Stimulated activated CD4-positive, alpha-beta T cell treated with anti-CD3 and anti-CD28 coated beads, TNF-alpha, amount 100 ng/mL, for 48 hours (primary cell): Measurements from ENCODE around the gene ACY1.
"Not testable (repeated sequence)": the region's sequence is repeated elsewhere in the genome, so short reads cannot be mapped to it uniquely, and the experiment has no call there.

Experiments used
- DNase-seq, 3 donors: peaks; one replicate each; pipeline ENCODE4 v3.0.0-alpha.2; 2020; ENCODE audit warnings: low read depth in 3 of 3

The ACY1 gene

GRCh38 chr3:52025453-52025852 lies 42.1 kb downstream of the ACY1 start:
- no peak for DNase-seq

- no peak for DNase-seq
Measured at GRCh38 chr3:52026041-52026440, 42.7 kb downstream of the ACY1 start.

- DNase-seq: no peak
Measured at GRCh38 chr3:52028572-52028971, 45.2 kb downstream of the ACY1 start.

GRCh38 chr3:52029053-52029452 lies 45.7 kb downstream of the ACY1 start:
- no peak for DNase-seq

- DNase-seq: no peak
Measured at GRCh38 chr3:52029535-52029934, 46.2 kb downstream of the ACY1 start.

- no peak for DNase-seq
Measured at GRCh38 chr3:52030714-52031310, 47.5 kb downstream of the ACY1 start.

GRCh38 chr3:52031896-52032295 lies 48.6 kb downstream of the ACY1 start:
- no peak for DNase-seq

- no peak for DNase-seq
Measured at GRCh38 chr3:52032702-52033408, 49.5 kb downstream of the ACY1 start.

GRCh38 chr3:52033748-52034147 lies 50.4 kb downstream of the ACY1 start:
- not testable (repeated sequence) for DNase-seq

- no peak for DNase-seq
Measured at GRCh38 chr3:52034212-52034611, 50.9 kb downstream of the ACY1 start.

GRCh38 chr3:52034651-52035050 lies 51.3 kb downstream of the ACY1 start:
- no peak for DNase-seq

- DNase-seq: no peak
Measured at GRCh38 chr3:52036222-52036694, 52.9 kb downstream of the ACY1 start.

GRCh38 chr3:52036829-52037228 lies 53.5 kb downstream of the ACY1 start:
- DNase-seq: no peak

- DNase-seq: no peak
Measured at GRCh38 chr3:52037291-52037690, 54.0 kb downstream of the ACY1 start.

- no peak for DNase-seq
Measured at GRCh38 chr3:52038227-52038626, 54.9 kb downstream of the ACY1 start.
